HepG2 (cell line): ENCODE data around the gene BABAM2. TPM values are rescaled to one million over a fixed set of nuclear protein-coding genes. Genes with fewer than 3 reads are reported as not detected.

Experiments
- ATM ChIP-seq: fragments of 450-650 bp; IDR thresholded peaks from 2 replicates; pipeline ENCODE4 v1.7.1; 2017; ENCODE audit warnings: mild to moderate bottlenecking, borderline replicate concordance
- CEBPZ ChIP-seq: IDR thresholded peaks from 2 replicates; pipeline ENCODE4 v1.6.1; 2012; ENCODE audit warnings: low read length, improper control_type of control experiment
- DBP ChIP-seq: sonication (generic); formaldehyde crosslinking; IDR thresholded peaks from 2 replicates; pipeline ENCODE4 v1.4.0; 2020; ENCODE audit warnings: missing genetic modification reagents; ENCODE audit errors: not compliant biosample characterization
- ELF3 ChIP-seq: IDR thresholded peaks from 2 replicates; pipeline ENCODE4 v1.6.1; 2016; ENCODE audit warnings: missing genetic modification reagents, missing compliant biosample characterization
- HHEX ChIP-seq: IDR thresholded peaks from 2 replicates; pipeline ENCODE4 v1.6.1; 2016; ENCODE audit warnings: control low read depth
- HNF4A ChIP-seq: sonication (generic); formaldehyde crosslinking; IDR thresholded peaks from 2 replicates; pipeline ENCODE4 v1.4.0; 2020; ENCODE audit warnings: missing genetic modification reagents
- MTA3 ChIP-seq: sonication (generic); formaldehyde crosslinking; IDR thresholded peaks from 2 replicates; pipeline ENCODE4 v1.4.0; 2020; ENCODE audit warnings: missing genetic modification reagents
- STAT6 ChIP-seq: sonication (generic); formaldehyde crosslinking; IDR thresholded peaks from 2 replicates; pipeline ENCODE4 v1.4.0; 2020; ENCODE audit warnings: missing genetic modification reagents, mild to moderate bottlenecking, borderline replicate concordance
- ZFX ChIP-seq: sonication (generic); formaldehyde crosslinking; IDR thresholded peaks from 2 replicates; pipeline ENCODE4 v1.4.0; 2020; ENCODE audit warnings: mild to moderate bottlenecking, low read depth, missing genetic modification reagents, moderate library complexity
- ZNF136 ChIP-seq: sonication (generic); formaldehyde crosslinking; IDR thresholded peaks from 2 replicates; pipeline ENCODE4 v1.8.1; 2022; ENCODE audit warnings: low read depth, mild to moderate bottlenecking, moderate library complexity, missing genetic modification reagents
- ZNF205 ChIP-seq: IDR thresholded peaks from 2 replicates; pipeline ENCODE4 v1.6.1; 2018; ENCODE audit warnings: missing biosample characterization, missing genetic modification reagents
- ZNF274 ChIP-seq: sonication (generic); formaldehyde crosslinking; IDR thresholded peaks from 2 replicates; pipeline ENCODE4 v1.5.1; 2020; ENCODE audit warnings: mild to moderate bottlenecking, missing genetic modification reagents
- ZNF460 ChIP-seq: sonication (generic); formaldehyde crosslinking; IDR thresholded peaks from 2 replicates; pipeline ENCODE4 v1.5.1; 2020; ENCODE audit warnings: missing genetic modification reagents, mild to moderate bottlenecking, borderline replicate concordance
- ZNF530 ChIP-seq: sonication (generic); formaldehyde crosslinking; IDR thresholded peaks from 2 replicates; pipeline ENCODE4 v1.5.0; 2020; ENCODE audit warnings: low read depth, mild to moderate bottlenecking, missing genetic modification reagents
- ZNF761 ChIP-seq: sonication (generic); formaldehyde crosslinking; conservative IDR thresholded peaks from 2 replicates; pipeline ENCODE4 v1.4.0; 2020; ENCODE audit warnings: mild to moderate bottlenecking, missing genetic modification reagents
- ZXDC ChIP-seq: sonication (generic); formaldehyde crosslinking; IDR thresholded peaks from 2 replicates; pipeline ENCODE4 v1.5.0; 2020; ENCODE audit warnings: mild to moderate bottlenecking, missing genetic modification reagents
- polyA plus RNA-seq, 8 experiments: library from polyadenylated mRNA; depleted of rRNA in 3 of 8; stranded (reverse) in 7 of 8; unstranded in 1 of 8; fragments of >200 nt; fragmentation: Illumina TruSeq in 4 of 8; extraction: Trizol in 4 of 8; gene quantifications; 2 replicates each; pipeline versions ENCODE4 v1.2.1 to v1.2.3, GENCODE V29; 2011 to 2016; ENCODE audit warnings: low read depth in 4 of 8, missing spikeins in 1 of 8, mixed read lengths in 1 of 8; ENCODE audit not compliant: insufficient read depth in 1 of 8
- total RNA-seq, 5 experiments: library from RNA; depleted of rRNA; stranded (reverse); fragments of >200 nt; fragmentation: Illumina TruSeq; extraction: Trizol; gene quantifications; 2 replicates each; pipeline ENCODE4 v1.2.3, GENCODE V29; 2016; ENCODE audit warnings: low read depth in 1 of 5
- TF ChIP-seq, protein P1 (sequence below): sonication (generic); formaldehyde crosslinking; IDR thresholded peaks from 2 replicates; pipeline ENCODE4 v1.5.0; 2020; ENCODE audit warnings: mild to moderate bottlenecking, missing genetic modification reagents

The BABAM2 gene
- total and polyA plus RNA-seq, 2 of the 13 experiments (the other 11 are each of a cell fraction or from before 2014, with no cell fraction given): 24.9 to 28.0 TPM

- TF ChIP-seq, protein P1, sequence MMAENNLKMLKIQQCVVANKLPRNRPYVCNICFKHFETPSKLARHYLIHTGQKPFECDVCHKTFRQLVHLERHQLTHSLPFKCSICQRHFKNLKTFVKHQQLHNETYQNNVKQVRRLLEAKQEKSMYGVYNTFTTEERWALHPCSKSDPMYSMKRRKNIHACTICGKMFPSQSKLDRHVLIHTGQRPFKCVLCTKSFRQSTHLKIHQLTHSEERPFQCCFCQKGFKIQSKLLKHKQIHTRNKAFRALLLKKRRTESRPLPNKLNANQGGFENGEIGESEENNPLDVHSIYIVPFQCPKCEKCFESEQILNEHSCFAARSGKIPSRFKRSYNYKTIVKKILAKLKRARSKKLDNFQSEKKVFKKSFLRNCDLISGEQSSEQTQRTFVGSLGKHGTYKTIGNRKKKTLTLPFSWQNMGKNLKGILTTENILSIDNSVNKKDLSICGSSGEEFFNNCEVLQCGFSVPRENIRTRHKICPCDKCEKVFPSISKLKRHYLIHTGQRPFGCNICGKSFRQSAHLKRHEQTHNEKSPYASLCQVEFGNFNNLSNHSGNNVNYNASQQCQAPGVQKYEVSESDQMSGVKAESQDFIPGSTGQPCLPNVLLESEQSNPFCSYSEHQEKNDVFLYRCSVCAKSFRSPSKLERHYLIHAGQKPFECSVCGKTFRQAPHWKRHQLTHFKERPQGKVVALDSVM (CRISPR knock-in tag): no peak
- TF ChIP-seq ZNF460 (CRISPR knock-in tag) (peak; percentile 7; the same call in 1 of the 2 replicates), ZNF274 (CRISPR knock-in tag) (no peak), ZNF205 (CRISPR knock-in tag) (no peak), HHEX (CRISPR knock-in tag) (peak; percentile 81; the same call in 1 of the 2 replicates), STAT6 (CRISPR knock-in tag) (0 out of 2 replicates have a peak, but pooled peaks have one; percentile 7), ZFX (CRISPR knock-in tag) (0 out of 2 replicates have a peak, but pooled peaks have one; percentile 32), ELF3 (CRISPR knock-in tag) (peak; percentile 97), ZNF530 (no peak), DBP (CRISPR knock-in tag) (no peak), CEBPZ (no peak), ZNF761 (no peak), ZXDC (CRISPR knock-in tag) (no peak), ATM (no peak), MTA3 (CRISPR knock-in tag) (no peak), HNF4A (CRISPR knock-in tag) (peak; percentile 94), ZNF136 (0 out of 2 replicates have a peak, but pooled peaks have one; percentile 67)
Measured at GRCh38 chr2:28011322-28011737, 120.8 kb downstream of the BABAM2 start (continued).
